CD4-positive, alpha-beta T cell treated with Interleukin-6 for 4 hours (primary cell): ENCODE data around the gene ZC3H7A.
"Not testable (repeated sequence)": the region's sequence is repeated elsewhere in the genome, so short reads cannot be mapped to it uniquely, and the experiment has no call there.

Experiments used
- DNase-seq: peaks from one replicate; pipeline ENCODE4 v3.0.0-alpha.2; 2020; ENCODE audit warnings: mixed read lengths

Gene ZC3H7A

GRCh38 chr16:11800382-11800718, 3.3 kb upstream of the ZC3H7A start:
- DNase-seq, result no peak

DNA sequence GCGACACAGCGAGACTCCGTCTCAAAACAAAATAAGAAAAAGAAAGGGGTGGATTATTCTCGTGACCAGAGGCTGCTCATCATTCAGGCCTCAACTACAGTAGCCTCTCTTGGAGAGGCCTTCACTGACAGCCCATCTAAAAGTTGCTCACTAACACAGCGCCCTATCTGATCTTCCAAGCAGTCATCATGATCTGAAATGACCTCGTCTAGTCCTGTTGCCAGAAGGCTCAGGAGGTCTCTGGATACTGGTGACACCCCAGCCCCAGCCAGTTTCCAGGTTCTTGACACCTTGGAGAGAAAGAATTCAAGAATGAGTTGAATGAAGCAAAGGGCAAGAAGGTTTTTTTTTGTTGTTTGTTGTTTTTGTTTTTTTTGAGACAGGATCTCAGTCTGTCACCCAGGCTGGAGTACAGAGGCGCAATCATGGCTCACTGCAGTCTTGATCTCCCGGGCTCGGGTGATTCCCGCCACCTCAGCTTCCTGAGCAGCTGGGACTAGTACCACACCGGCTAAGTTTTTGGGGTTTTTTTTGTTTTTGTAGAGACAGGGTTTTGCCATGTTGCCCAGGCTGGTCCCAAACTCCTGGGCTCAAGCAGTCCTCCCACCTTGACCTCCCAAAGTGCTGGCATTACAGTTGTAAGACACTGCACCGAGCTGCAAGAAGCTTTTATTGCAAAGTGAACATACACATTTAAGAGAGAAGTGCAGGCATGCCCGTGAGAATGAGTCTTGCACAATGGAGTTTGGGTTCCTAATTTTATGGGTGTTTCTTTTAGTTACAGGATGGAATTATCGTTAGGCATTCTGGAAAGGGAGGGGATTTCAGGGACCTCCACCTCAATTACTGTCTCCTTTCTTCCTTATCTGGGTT, 2.7 kb upstream of the ZC3H7A start:
- peak; percentile 41 for DNase-seq

- DNase-seq, result no peak
Measured at GRCh38 chr16:11799017-11799381, 1.9 kb upstream of the ZC3H7A start.

DNA sequence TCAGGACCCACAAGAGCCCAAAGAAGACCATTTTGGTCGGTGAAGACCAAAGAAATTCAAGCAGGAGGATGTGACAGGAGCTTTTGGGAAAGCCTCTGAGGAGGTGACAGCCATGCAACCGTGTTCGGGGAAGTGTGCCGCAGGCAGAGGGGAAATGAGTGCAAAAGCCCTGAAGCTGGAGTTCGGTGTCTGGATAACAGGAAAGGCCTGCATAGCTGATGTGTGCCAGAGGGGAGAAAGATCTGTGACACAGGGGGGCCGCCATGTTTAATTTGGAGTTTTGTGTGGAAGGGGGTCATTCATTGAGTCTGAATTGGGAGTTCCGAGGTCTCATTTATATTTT, 870 bp upstream of the ZC3H7A start:
- peak; percentile 20 for DNase-seq

DNA sequence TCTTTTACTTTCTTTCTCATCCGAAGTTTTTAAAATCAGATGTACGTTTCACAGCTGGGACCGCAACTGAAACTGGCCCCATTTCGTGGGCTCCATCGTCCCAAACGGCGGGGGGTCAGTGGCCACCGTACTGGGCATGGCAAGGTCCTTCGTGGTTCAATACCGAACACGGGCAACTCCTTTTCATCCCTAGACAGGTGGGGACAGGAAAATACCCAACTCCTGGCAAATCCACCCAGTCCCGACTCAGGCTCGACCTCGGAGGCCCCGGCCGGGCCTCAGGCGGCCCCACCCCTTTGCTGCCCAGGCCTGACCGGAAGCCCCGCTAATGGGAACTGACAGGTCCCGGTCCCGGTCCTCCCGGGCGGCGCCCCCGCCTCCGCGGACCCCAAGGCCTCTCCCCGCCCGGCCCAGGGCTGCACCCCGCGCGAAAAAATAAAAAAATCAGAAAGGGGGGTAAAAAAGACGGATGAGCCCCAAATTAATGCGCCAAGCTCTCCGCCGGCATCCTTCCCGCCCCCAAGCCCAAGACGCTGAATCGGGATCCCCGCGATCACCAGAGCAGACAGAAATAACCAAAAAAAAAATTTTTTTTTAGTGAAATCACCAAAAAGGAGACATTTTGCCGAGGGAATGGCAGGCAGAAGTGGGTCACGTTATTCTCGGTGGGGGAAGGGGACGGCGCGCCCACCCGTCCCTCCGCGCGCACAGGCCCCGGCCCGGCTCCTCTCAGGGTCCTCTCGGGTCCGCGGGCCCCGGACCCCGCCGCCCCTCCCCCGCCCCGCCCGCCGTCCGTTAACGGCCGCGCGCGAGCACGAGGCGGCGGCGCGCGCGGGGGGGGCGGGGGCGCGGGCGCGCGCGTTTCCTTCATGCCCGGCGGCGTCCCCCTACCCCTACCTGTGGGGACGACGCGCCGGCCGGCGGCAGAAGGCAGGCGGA, 562 bp downstream of the ZC3H7A start:
- peak; percentile 25 for DNase-seq

- no peak for DNase-seq
Measured at GRCh38 chr16:11795887-11796226, 1.2 kb downstream of the ZC3H7A start.

- no peak for DNase-seq
Measured at GRCh38 chr16:11794996-11795886, 1.8 kb downstream of the ZC3H7A start.

- no peak for DNase-seq
Measured at GRCh38 chr16:11794447-11794846, 2.6 kb downstream of the ZC3H7A start.

DNA sequence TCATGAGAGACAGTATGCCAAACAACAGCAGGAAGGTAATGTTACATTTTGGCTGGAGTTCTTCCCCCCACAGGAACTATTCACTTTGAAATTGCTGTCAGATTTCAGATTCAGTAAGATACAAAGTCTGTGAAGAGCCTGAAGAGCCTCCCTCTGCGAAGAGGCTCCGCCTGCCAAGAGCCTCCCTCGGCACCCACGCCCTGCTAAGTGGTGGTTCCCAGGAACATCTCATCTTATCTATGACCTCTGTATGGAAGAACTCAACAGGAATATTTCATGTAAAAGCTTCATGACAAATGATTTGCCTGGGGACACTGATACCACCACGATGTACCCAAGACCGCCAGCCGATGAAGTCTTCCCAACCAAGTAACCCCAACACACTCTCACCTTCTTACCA, 3.2 kb downstream of the ZC3H7A start:
- DNase-seq, result peak; percentile 16

- DNase-seq, result peak; percentile 32
Measured at GRCh38 chr16:11792410-11793241, 4.4 kb downstream of the ZC3H7A start.

DNA sequence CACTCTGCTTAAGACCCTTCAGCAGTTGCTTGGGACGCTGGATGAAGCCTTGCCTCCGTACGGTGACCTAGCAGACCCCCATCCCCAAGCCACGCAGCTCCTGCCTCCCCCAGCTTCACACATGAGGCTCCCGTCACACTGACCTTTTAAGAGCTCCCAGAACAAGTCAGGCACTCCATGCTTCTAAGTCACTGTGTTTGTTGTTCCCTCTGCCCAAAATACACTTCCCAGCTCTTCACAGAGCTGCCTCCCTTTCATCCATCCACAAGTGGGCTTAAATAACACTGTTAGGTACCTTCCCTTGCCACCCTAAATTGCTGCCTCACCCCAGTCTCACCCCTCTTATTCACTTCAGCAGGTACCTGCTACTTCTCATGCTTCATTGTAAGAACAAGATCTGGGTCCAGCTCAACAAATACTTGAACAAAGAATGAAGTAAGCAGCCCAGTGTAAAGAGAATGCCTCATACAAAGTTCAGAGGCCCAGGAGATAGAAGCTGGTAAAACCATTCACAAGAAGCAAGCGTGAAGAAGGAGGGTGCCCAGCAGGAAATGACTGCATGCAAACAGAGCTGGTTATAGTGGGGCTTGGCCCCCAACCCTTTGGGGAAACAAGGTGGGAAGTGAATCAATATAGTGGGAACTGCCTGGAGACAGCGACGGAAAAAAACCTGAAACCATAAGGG, 5.8 kb downstream of the ZC3H7A start:
- DNase-seq, result no peak

GRCh38 chr16:11788914-11789313, 8.1 kb downstream of the ZC3H7A start:
- no peak for DNase-seq

GRCh38 chr16:11784980-11785599, 12.0 kb downstream of the ZC3H7A start:
- not testable (repeated sequence) for DNase-seq

GRCh38 chr16:11784381-11784780, 12.7 kb downstream of the ZC3H7A start:
- DNase-seq, result not testable (repeated sequence)

GRCh38 chr16:11784038-11784369, 13.1 kb downstream of the ZC3H7A start:
- DNase-seq, result no peak

GRCh38 chr16:11783319-11784037, 13.6 kb downstream of the ZC3H7A start:
- peak; percentile 47 for DNase-seq

- no peak for DNase-seq
Measured at GRCh38 chr16:11781773-11782172, 15.3 kb downstream of the ZC3H7A start.

DNA sequence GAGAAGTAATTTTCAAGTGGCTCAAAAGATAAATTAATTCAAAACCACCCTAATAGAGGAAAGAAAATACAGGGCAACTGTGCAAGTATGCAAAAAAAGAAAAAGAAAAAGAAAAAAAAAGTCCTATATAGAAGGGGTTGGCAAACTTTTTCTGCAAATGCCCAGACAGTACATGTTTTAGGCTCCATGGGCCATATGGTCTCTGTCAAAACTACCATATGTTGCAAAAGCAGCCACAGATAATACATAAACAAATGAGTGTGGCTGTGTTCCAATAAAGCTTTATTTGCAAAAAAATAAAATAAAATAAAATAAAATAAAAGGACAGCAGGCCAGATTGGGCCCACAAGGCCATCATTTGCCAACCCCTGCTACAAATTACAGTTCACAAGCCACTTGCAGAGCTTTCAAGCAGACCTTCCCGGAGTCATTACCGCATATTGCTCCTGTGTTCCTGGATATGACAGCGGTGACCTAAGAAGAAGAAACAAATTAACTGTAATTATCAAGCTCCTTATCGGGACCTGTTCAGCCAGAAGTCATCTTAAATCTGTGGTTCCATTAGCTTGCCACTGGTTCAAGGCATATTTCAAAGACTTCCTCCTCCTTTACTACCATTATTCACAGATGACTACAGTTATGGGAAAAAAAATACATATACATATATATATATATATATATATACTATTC, 15.9 kb downstream of the ZC3H7A start:
- DNase-seq, result no peak

DNA sequence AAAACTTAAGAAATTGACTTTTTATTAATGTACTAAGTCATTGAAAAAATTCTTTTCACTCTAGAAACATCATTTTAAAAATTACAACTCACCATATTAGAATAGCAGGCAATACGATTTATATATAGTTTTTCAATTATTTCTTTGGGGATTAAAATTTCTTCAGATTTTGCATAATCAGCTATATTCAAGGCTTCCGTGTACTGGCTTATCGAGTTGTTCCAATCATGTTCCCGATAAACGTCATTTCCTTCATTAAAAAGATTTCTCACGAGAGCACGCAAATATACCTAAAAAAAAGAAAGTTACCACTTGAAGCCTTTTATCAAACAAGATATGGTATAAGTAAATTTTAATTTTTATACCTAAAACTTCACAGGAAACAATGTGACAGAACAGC, 18.0 kb downstream of the ZC3H7A start:
- no peak for DNase-seq

- no peak for DNase-seq
Measured at GRCh38 chr16:11774065-11774626, 22.9 kb downstream of the ZC3H7A start.
